SK-N-SH treated with all-trans-retinoic acid at 6 μM for 48 hours (cell line): Measurements from ENCODE around the gene TM9SF2.
"Not testable (repeated sequence)": the region's sequence is repeated elsewhere in the genome, so short reads cannot be mapped to it uniquely, and the experiment has no call there.

Experiments
- ATAC-seq: fragments of 200-7000 bp; cut with Tn5 transposase; 3 replicates; pipeline ENCODE4 v1.9.1; 2020; ENCODE audit warnings: mild to moderate bottlenecking, moderate library complexity
- ARNTL ChIP-seq: fragments of 450-650 bp; formaldehyde crosslinking; IDR thresholded peaks from 2 replicates; pipeline ENCODE4 v1.5.0; 2020; ENCODE audit warnings: low read depth, mild to moderate bottlenecking, moderate library complexity, borderline replicate concordance
- BACH2 ChIP-seq: fragments of 250-450 bp; sonication (Bioruptor Pico); IDR thresholded peaks from 2 replicates; pipeline ENCODE4 v1.9.0; 2021; ENCODE audit warnings: mild to moderate bottlenecking, borderline replicate concordance
- CSDC2 ChIP-seq: fragments of 250-450 bp; sonication (Bioruptor Pico); IDR thresholded peaks from 2 replicates; pipeline ENCODE4 v1.5.0; 2020; ENCODE audit warnings: mild to moderate bottlenecking, moderate library complexity
- ESRRG ChIP-seq: fragments of 250-450 bp; sonication (Bioruptor Pico); IDR thresholded peaks from 2 replicates; pipeline ENCODE4 v1.6.1; 2021; ENCODE audit warnings: mild to moderate bottlenecking
- GLIS3 ChIP-seq: fragments of 250-450 bp; sonication (Bioruptor Pico); IDR thresholded peaks from 2 replicates; pipeline ENCODE4 v1.5.0; 2020; ENCODE audit warnings: mild to moderate bottlenecking, moderate library complexity
- ISL1 ChIP-seq: fragments of 250-450 bp; sonication (Bioruptor Pico); IDR thresholded peaks from 2 replicates; pipeline ENCODE4 v2.1.2; 2022; ENCODE audit warnings: mild to moderate bottlenecking, moderate library complexity
- OSR1 ChIP-seq: fragments of 250-450 bp; sonication (Bioruptor Pico); IDR thresholded peaks from 2 replicates; pipeline ENCODE4 v1.8.0; 2022; ENCODE audit warnings: moderate library complexity, mild to moderate bottlenecking, inconsistent platforms
- PATZ1 ChIP-seq: fragments of 250-450 bp; sonication (Bioruptor Pico); IDR thresholded peaks from 2 replicates; pipeline ENCODE4 v1.8.0; 2020; ENCODE audit warnings: mild to moderate bottlenecking, moderate library complexity, borderline replicate concordance
- SNAI2 ChIP-seq: fragments of 250-450 bp; sonication (Bioruptor Pico); IDR thresholded peaks from 2 replicates; pipeline ENCODE4 v1.5.0; 2020; ENCODE audit warnings: mild to moderate bottlenecking, moderate library complexity
- TCF4 ChIP-seq: fragments of 250-450 bp; sonication (Bioruptor Pico); IDR thresholded peaks from 2 replicates; pipeline ENCODE4 v1.8.0; 2021; ENCODE audit warnings: mild to moderate bottlenecking, moderate library complexity, borderline replicate concordance
- ZC3H10 ChIP-seq: fragments of 250-450 bp; sonication (Bioruptor Pico); IDR thresholded peaks from 2 replicates; pipeline ENCODE4 v1.5.1; 2021; ENCODE audit warnings: mild to moderate bottlenecking, moderate library complexity
- ZFP3 ChIP-seq: fragments of 250-450 bp; sonication (Bioruptor Pico); IDR thresholded peaks from 2 replicates; pipeline ENCODE4 v1.5.0; 2020; ENCODE audit warnings: mild to moderate bottlenecking, moderate library complexity
- ZFP30 ChIP-seq: fragments of 450-650 bp; formaldehyde crosslinking; IDR thresholded peaks from 2 replicates; pipeline ENCODE4 v1.5.0; 2022; ENCODE audit warnings: mild to moderate bottlenecking, moderate library complexity
- ZNF565 ChIP-seq: fragments of 450-650 bp; formaldehyde crosslinking; conservative IDR thresholded peaks from 2 replicates; pipeline ENCODE4 v1.5.0; 2020; ENCODE audit warnings: low read depth, mild to moderate bottlenecking, moderate library complexity
- ZNF70 ChIP-seq: fragments of 450-650 bp; formaldehyde crosslinking; IDR thresholded peaks from 2 replicates; pipeline ENCODE4 v1.5.0; 2020; ENCODE audit warnings: mild to moderate bottlenecking, moderate library complexity
- ZNF8 ChIP-seq: fragments of 450-650 bp; formaldehyde crosslinking; IDR thresholded peaks from 2 replicates; pipeline ENCODE4 v1.5.0; 2020; ENCODE audit warnings: mild to moderate bottlenecking, moderate library complexity
- TF ChIP-seq, protein P1 (sequence below): fragments of 250-450 bp; sonication (Bioruptor Pico); IDR thresholded peaks from 2 replicates; pipeline ENCODE4 v1.5.1; 2021; ENCODE audit warnings: mild to moderate bottlenecking, moderate library complexity
- TF ChIP-seq, protein P2 (sequence below): fragments of 250-450 bp; sonication (Bioruptor Pico); IDR thresholded peaks from 2 replicates; pipeline ENCODE4 v1.5.0; 2020; ENCODE audit warnings: mild to moderate bottlenecking, moderate library complexity
- TF ChIP-seq, protein P3 (sequence below): fragments of 250-450 bp; sonication (Bioruptor Pico); IDR thresholded peaks from 2 replicates; pipeline ENCODE4 v1.5.1; 2020; ENCODE audit warnings: low read depth, mild to moderate bottlenecking, moderate library complexity

TM9SF2 gene

GRCh38 chr13:99566125-99567083 is 65.1 kb downstream of the TM9SF2 start:
- ATAC-seq: no peak
- TF ChIP-seq ESRRG: no peak
- TF ChIP-seq OSR1 (CRISPR knock-in tag): no peak
- no peak for TF ChIP-seq ISL1 (CRISPR knock-in tag)
- TF ChIP-seq, protein P1, sequence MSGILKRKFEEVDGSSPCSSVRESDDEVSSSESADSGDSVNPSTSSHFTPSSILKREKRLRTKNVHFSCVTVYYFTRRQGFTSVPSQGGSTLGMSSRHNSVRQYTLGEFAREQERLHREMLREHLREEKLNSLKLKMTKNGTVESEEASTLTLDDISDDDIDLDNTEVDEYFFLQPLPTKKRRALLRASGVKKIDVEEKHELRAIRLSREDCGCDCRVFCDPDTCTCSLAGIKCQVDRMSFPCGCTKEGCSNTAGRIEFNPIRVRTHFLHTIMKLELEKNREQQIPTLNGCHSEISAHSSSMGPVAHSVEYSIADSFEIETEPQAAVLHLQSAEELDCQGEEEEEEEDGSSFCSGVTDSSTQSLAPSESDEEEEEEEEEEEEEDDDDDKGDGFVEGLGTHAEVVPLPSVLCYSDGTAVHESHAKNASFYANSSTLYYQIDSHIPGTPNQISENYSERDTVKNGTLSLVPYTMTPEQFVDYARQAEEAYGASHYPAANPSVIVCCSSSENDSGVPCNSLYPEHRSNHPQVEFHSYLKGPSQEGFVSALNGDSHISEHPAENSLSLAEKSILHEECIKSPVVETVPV (CRISPR knock-in tag): no peak
- TF ChIP-seq, protein P2, sequence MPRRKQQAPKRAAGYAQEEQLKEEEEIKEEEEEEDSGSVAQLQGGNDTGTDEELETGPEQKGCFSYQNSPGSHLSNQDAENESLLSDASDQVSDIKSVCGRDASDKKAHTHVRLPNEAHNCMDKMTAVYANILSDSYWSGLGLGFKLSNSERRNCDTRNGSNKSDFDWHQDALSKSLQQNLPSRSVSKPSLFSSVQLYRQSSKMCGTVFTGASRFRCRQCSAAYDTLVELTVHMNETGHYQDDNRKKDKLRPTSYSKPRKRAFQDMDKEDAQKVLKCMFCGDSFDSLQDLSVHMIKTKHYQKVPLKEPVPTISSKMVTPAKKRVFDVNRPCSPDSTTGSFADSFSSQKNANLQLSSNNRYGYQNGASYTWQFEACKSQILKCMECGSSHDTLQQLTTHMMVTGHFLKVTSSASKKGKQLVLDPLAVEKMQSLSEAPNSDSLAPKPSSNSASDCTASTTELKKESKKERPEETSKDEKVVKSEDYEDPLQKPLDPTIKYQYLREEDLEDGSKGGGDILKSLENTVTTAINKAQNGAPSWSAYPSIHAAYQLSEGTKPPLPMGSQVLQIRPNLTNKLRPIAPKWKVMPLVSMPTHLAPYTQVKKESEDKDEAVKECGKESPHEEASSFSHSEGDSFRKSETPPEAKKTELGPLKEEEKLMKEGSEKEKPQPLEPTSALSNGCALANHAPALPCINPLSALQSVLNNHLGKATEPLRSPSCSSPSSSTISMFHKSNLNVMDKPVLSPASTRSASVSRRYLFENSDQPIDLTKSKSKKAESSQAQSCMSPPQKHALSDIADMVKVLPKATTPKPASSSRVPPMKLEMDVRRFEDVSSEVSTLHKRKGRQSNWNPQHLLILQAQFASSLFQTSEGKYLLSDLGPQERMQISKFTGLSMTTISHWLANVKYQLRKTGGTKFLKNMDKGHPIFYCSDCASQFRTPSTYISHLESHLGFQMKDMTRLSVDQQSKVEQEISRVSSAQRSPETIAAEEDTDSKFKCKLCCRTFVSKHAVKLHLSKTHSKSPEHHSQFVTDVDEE: no peak
- TF ChIP-seq ZNF8 (CRISPR knock-in tag): no peak
- TF ChIP-seq GLIS3 (CRISPR knock-in tag): no peak
- no peak for TF ChIP-seq ZNF565 (CRISPR knock-in tag)
- no peak for TF ChIP-seq PATZ1 (CRISPR knock-in tag)
- no peak for TF ChIP-seq ZFP30
- no peak for TF ChIP-seq ZNF70 (CRISPR knock-in tag)
- no peak for TF ChIP-seq TCF4 (CRISPR knock-in tag)
- no peak for TF ChIP-seq ARNTL (CRISPR knock-in tag)
- no peak for TF ChIP-seq ZFP3
- no peak for TF ChIP-seq ZC3H10
- no peak for TF ChIP-seq CSDC2 (CRISPR knock-in tag)
- no peak for TF ChIP-seq SNAI2 (CRISPR knock-in tag)
- TF ChIP-seq, protein P3, sequence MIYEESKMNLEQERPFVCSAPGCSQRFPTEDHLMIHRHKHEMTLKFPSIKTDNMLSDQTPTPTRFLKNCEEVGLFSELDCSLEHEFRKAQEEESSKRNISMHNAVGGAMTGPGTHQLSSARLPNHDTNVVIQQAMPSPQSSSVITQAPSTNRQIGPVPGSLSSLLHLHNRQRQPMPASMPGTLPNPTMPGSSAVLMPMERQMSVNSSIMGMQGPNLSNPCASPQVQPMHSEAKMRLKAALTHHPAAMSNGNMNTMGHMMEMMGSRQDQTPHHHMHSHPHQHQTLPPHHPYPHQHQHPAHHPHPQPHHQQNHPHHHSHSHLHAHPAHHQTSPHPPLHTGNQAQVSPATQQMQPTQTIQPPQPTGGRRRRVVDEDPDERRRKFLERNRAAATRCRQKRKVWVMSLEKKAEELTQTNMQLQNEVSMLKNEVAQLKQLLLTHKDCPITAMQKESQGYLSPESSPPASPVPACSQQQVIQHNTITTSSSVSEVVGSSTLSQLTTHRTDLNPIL (CRISPR knock-in tag): no peak

- ATAC-seq: not testable (repeated sequence)
Measured at GRCh38 chr13:99568901-99569300, 67.6 kb downstream of the TM9SF2 start.

DNA sequence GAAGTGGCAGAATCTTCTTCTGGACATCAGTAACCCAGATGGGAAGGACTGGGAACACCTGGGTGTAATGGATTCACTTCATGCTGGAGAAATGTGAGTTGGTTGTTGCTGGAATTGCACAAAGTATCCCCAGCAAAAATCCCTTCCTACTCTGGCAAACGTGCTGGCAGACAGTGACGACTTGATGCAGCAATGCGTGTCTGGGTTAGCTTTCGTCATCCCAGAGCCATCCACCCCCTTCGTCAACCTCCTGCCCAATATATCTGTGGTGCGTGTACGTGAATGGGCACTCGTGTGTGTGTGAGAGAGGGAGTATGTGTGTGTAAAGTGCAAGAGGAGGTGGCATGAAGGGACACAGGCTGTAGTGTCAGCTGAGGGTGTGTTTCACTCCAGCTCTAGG is 70.9 kb downstream of the TM9SF2 start:
- no peak for TF ChIP-seq ZFP3
- TF ChIP-seq BACH2: no peak
- no peak for TF ChIP-seq CSDC2 (CRISPR knock-in tag)
- no peak for TF ChIP-seq PATZ1 (CRISPR knock-in tag)
- no peak for TF ChIP-seq ZFP30
- TF ChIP-seq ZC3H10: no peak
- no peak for TF ChIP-seq ZNF8 (CRISPR knock-in tag)
- no peak for TF ChIP-seq ZNF70 (CRISPR knock-in tag)
- ATAC-seq: no peak
